A549 (cell line): ENCODE data around the gene SH3PXD2B. TPM values are rescaled to one million over a fixed set of nuclear protein-coding genes. Genes with fewer than 3 reads are reported as not detected.
A peak's percentile ranks its signal among the peaks of the same experiment; 100 is the strongest.

Source experiments
- ATAC-seq, 2 experiments: fragments of 200-7000 bp in 1 of 2; fragments of >200 bp in 1 of 2; cut with Nextera tagmentation in 1 of 2; cut with Tn5 transposase in 1 of 2; 3 replicates each; pipeline versions ENCODE4 v1.8.0 to v1.9.1; 2018 to 2020; ENCODE audit warnings: mild to moderate bottlenecking in 1 of 2, moderate library complexity in 1 of 2
- CTCF ChIA-PET: fragments of 300-600 bp; sonication (Branson Sonifier 250); formaldehyde crosslinking; extraction: SDS; loops from one replicate; lab custom pipeline; 2021; ENCODE audit warnings: antibody characterized with exemption, inconsistent platforms; lab: Yijun Ruan, JAX
- POLR2A ChIA-PET: fragments of 350-600 bp; formaldehyde crosslinking; extraction: SDS; loops from one replicate; lab custom pipeline; 2021; ENCODE audit warnings: antibody characterized with exemption, inconsistent platforms; lab: Yijun Ruan, JAX
- DNase-seq, 2 experiments: peaks; one replicate each; pipeline versions ENCODE4 v3.0.0 to v3.0.0-alpha.2; 2011 to 2016; ENCODE audit warnings: low read depth in 1 of 2, low spot score in 1 of 2
- FAIRE-seq: peaks from 2 replicates; lab custom pipeline; 2011; peaks lifted over from hg19 to GRCh38; lab: Jason Lieb, UNC
- H3K27ac ChIP-seq, 2 experiments: fragments of >200 bp; sonication (Bioruptor Twin); formaldehyde crosslinking; 3 replicates each; pipeline ENCODE4 v1.5.1; 2016 to 2017
- H3K4me1 ChIP-seq: fragments of >200 bp; sonication (Bioruptor Twin); formaldehyde crosslinking; 3 replicates; pipeline ENCODE4 v1.6.1; 2016
- H3K4me2 ChIP-seq: fragments of >200 bp; sonication (Bioruptor Twin); formaldehyde crosslinking; 3 replicates; pipeline ENCODE4 v1.6.1; 2016
- H3K4me3 ChIP-seq: fragments of >200 bp; sonication (Bioruptor Twin); formaldehyde crosslinking; 3 replicates; pipeline ENCODE4 v1.5.1; 2016
- H3K9me3 ChIP-seq: fragments of >200 bp; sonication (Bioruptor Twin); formaldehyde crosslinking; 3 replicates; pipeline ENCODE4 v1.6.1; 2016
- CHD4 ChIP-seq: fragments of 200-600 bp; sonication (generic); IDR thresholded peaks from 2 replicates; pipeline ENCODE4 v1.6.1; 2016; ENCODE audit warnings: antibody characterized with exemption, mild to moderate bottlenecking, borderline replicate concordance
- FOSL2 ChIP-seq, 2 experiments: fragments of 450-650 bp in 1 of 2; fragments of >200 bp in 1 of 2; sonication (Bioruptor Twin) in 1 of 2; formaldehyde crosslinking; IDR thresholded peaks; 2 replicates each; pipeline versions ENCODE4 v1.5.0 to v1.6.1; 2016 to 2020; ENCODE audit warnings: mild to moderate bottlenecking in 1 of 2, moderate library complexity in 1 of 2
- GATA3 ChIP-seq: IDR thresholded peaks from 2 replicates; pipeline ENCODE4 v1.6.1; 2012; ENCODE audit warnings: borderline replicate concordance
- HDAC2 ChIP-seq: fragments of 200-600 bp; sonication (generic); IDR thresholded peaks from 2 replicates; pipeline ENCODE4 v1.6.1; 2016
- KDM1A ChIP-seq: fragments of 200-600 bp; sonication (generic); IDR thresholded peaks from 2 replicates; pipeline ENCODE4 v1.6.1; 2016; ENCODE audit warnings: low read depth, mild to moderate bottlenecking
- MAFK ChIP-seq: fragments of 450-650 bp; IDR thresholded peaks from 2 replicates; pipeline ENCODE4 v1.6.1; 2014; ENCODE audit not compliant: partially characterized antibody
- MAZ ChIP-seq: fragments of 150-350 bp; IDR thresholded peaks from 2 replicates; pipeline ENCODE4 v1.6.1; 2014; ENCODE audit warnings: antibody characterized with exemption, low read depth, low read length, borderline replicate concordance
- NPAS2 ChIP-seq: fragments of 250-450 bp; sonication (Bioruptor Pico); IDR thresholded peaks from 2 replicates; pipeline ENCODE4 v1.8.0; 2022; ENCODE audit warnings: mild to moderate bottlenecking, moderate library complexity, borderline replicate concordance
- NR3C1 ChIP-seq: fragments of >200 bp; sonication (Bioruptor Twin); formaldehyde crosslinking; IDR thresholded peaks from 3 replicates; pipeline ENCODE4 v1.6.1; 2017
- PHF8 ChIP-seq: fragments of 200-600 bp; sonication (generic); IDR thresholded peaks from 2 replicates; pipeline ENCODE4 v1.6.1; 2016; ENCODE audit warnings: low read depth, mild to moderate bottlenecking, antibody characterized with exemption, moderate library complexity, borderline replicate concordance
- POLR2AphosphoS2 ChIP-seq: conservative IDR thresholded peaks from 2 replicates; pipeline ENCODE4 v1.6.1; 2012; ENCODE audit warnings: low read length, improper control_type of control experiment, inconsistent platforms
- RAD21 ChIP-seq, 2 experiments: fragments of >200 bp in 1 of 2; sonication (Bioruptor Twin) in 1 of 2; formaldehyde crosslinking in 1 of 2; IDR thresholded peaks in 1 of 2; conservative IDR thresholded peaks in 1 of 2; 2 replicates in 1 of 2; 3 replicates in 1 of 2; pipeline ENCODE4 v1.6.1; 2012 to 2018; ENCODE audit warnings: inconsistent platforms in 1 of 2
- RARB ChIP-seq: fragments of 250-450 bp; sonication (Bioruptor Pico); IDR thresholded peaks from 2 replicates; pipeline ENCODE4 v1.8.0; 2021; ENCODE audit warnings: mild to moderate bottlenecking, moderate library complexity
- RCOR1 ChIP-seq: fragments of 150-350 bp; IDR thresholded peaks from 2 replicates; pipeline ENCODE4 v1.6.1; 2014; ENCODE audit warnings: antibody characterized with exemption, low read length, low read depth
- RFX5 ChIP-seq: fragments of 450-650 bp; IDR thresholded peaks from 2 replicates; pipeline ENCODE4 v1.7.1; 2014; ENCODE audit warnings: antibody characterized with exemption, mild to moderate bottlenecking, moderate library complexity
- SREBF2 ChIP-seq: fragments of 450-650 bp; IDR thresholded peaks from 2 replicates; pipeline ENCODE4 v1.6.1; 2014; ENCODE audit warnings: mild to moderate bottlenecking, moderate library complexity
- WGBS: methylation state at CpG from one replicate; pipeline ENCODE4 v1.1.6; 2017; ENCODE audit errors: missing lambda C conversion rate; 5-methylcytosine and 5-hydroxymethylcytosine counted together
- polyA plus RNA-seq, 4 experiments: library from polyadenylated mRNA; depleted of rRNA in 3 of 4; stranded (reverse); fragments of >200 nt; fragmentation: RNase III in 1 of 4; extraction: RNeasy Plus Mini Kit Qiagen cat#74134 plus additional on column Dnase treatment in 1 of 4; gene quantifications; 2 replicates in 3 of 4; 3 replicates in 1 of 4; pipeline ENCODE4 v1.2.3, GENCODE V29; 2011 to 2017
- TF ChIP-seq, protein P1 (sequence below): fragments of >200 bp; sonication (Bioruptor Twin); formaldehyde crosslinking; IDR thresholded peaks from 3 replicates; pipeline ENCODE4 v1.6.1; 2016
- TF ChIP-seq, protein P2 (sequence below): IDR thresholded peaks from 2 replicates; pipeline ENCODE4 v1.6.1; 2012; ENCODE audit warnings: low read depth, borderline replicate concordance
- TF ChIP-seq, protein P3 (sequence below): IDR thresholded peaks from 2 replicates; pipeline ENCODE4 v1.6.1; 2012
- TF ChIP-seq, protein P4 (sequence below): fragments of >200 bp; sonication (Bioruptor Twin); formaldehyde crosslinking; IDR thresholded peaks from 3 replicates; pipeline ENCODE4 v1.5.1; 2016
- TF ChIP-seq, protein P5 (sequence below): IDR thresholded peaks from 2 replicates; pipeline ENCODE4 v1.6.1; 2012

SH3PXD2B gene
- polyA plus RNA-seq, 2 of the 4 experiments (the other 2 are of a cell fraction) = 15.1 to 15.5 TPM

DNA sequence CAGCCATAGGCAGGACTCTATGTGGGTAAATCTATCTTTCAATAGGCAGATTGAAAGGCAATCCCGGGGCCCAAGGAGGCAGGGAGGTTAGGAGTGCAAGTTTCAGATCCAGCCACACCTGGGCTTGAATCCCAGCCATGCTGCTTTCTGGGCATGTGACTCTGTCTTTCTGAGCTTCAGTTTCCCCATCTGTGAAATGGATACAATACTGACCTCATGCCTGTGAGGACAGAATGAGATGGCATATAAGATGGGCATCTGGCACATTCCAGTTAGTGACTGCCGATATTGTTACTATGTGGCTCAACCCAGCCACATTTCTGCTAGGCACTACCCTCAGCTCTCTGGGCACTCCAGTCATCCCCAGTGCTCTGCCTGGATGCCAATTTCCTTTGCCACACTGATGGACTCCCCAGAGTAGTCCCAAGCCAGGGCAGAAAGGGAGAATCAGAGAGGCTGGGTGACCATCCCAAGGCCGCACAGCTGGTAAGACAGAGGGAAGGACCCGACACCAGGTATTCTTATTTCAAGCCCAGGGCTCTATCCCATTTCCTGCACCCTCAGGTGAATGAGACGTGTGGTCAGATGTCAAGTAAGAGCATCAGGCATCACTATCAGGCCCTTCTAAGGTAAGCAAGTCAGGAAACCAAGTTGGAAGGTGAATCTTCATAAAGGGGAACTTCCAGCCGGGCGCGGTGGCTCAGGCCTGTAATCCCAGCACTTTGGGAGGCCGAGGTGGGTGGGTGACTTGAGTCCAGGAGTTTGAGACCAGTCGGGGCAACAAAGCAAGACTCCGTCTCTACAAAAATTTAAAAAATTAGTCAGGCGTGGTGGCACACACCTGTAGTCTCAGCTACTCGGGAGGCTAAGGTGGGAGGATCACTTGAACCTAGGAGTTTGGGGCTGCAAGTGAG, 38.7 kb downstream of the SH3PXD2B start:
- Histone ChIP-seq H3K27ac (peak overlapping the region; percentile 37 to 75; a peak in 5 of 6 replicates), H3K4me2 (peak overlapping the region; percentile 55), H3K9me3 (no peaks in the 10 kb centered on the region), H3K4me1 (peaks cover 63% of the 10 kb centered on the region), H3K4me3 (no peak overlapping the region)
- FAIRE-seq (no peak), DNase-seq (no peak), ATAC-seq (no peak)
- TF ChIP-seq NPAS2 (no peak), GATA3 (no peak), FOSL2 (IDR thresholded peaks at IDR 0.05) (no peak), FOSL2 (CRISPR knock-in tag; IDR thresholded peaks at IDR 0.05) (no peak), RAD21 (conservative IDR thresholded peaks at IDR 0.05 in 1 of 2, IDR thresholded peaks at IDR 0.05 in 1 of 2) (no peak), HDAC2 (no peak), MAZ (no peak), NR3C1 (no peak), PHF8 (no peak), KDM1A (no peak), CHD4 (no peak), SREBF2 (no peak), POLR2AphosphoS2 (no peak)
- TF ChIP-seq, protein P1, sequence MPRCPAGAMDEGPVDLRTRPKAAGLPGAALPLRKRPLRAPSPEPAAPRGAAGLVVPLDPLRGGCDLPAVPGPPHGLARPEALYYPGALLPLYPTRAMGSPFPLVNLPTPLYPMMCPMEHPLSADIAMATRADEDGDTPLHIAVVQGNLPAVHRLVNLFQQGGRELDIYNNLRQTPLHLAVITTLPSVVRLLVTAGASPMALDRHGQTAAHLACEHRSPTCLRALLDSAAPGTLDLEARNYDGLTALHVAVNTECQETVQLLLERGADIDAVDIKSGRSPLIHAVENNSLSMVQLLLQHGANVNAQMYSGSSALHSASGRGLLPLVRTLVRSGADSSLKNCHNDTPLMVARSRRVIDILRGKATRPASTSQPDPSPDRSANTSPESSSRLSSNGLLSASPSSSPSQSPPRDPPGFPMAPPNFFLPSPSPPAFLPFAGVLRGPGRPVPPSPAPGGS = no peak
- TF ChIP-seq, protein P2, sequence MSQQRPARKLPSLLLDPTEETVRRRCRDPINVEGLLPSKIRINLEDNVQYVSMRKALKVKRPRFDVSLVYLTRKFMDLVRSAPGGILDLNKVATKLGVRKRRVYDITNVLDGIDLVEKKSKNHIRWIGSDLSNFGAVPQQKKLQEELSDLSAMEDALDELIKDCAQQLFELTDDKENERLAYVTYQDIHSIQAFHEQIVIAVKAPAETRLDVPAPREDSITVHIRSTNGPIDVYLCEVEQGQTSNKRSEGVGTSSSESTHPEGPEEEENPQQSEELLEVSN = no peak
- POLR2A ChIA-PET = interaction anchor here (1.2 kb wide), 1 partner anchor 37 kb away, joined by 4 read pairs; no protein-coding TSS in a partner anchor
- 91% methylated on average over 13 of the region's 13 CpGs for WGBS
- CTCF ChIA-PET = interaction anchor here (2.1 kb wide), 2 partner anchors 11 to 36 kb away, joined by 6 to 11 read pairs; no protein-coding TSS in a partner anchor

DNA sequence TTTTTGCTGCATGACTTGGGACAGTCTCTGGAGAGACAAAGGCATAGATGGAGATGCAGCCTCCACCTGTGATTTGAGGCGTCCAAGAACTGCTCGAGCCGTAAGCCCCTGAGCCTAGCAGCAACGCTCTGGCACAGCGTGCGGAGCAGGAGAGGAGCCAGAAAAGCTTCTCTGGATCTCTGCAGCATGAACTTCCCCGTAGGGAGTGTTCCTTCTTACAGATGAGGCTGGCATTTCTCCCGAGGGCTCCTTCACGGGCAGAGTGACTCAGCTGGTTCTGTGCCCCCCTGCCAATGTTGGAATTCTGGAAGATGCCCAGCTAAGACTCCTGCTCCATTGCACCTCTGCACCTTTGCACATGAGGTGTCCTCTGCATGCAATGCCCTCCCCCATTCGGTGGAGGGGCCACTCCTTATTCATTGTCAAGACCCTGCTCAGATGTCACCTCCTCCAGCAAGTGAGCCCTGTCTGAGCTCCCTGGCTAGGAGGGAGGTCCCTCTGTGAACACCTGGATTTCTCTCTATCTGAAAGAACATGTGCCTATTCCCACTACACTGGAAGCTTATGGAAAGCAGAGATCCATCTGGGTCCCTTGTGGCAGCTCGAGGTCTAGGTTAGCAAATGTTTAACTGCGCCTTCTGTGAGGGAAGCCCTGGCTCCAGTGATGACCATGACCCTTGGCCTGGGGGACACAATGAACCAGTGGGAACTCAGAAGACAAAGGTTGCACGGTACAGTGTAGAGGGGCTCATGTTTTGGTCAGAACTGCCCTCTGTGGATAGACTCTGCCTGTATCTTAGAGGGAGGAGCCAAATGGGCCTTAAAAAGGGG, 39.6 kb downstream of the SH3PXD2B start:
- peaks cover 54% of the 10 kb centered on the region for H3K4me1 ChIP-seq
- peak overlapping the region; percentile 37 to 75; a peak in 5 of 6 replicates for H3K27ac ChIP-seq
- POLR2A ChIA-PET = interaction anchor here (1.2 kb wide), 1 partner anchor 38 kb away, joined by 4 read pairs; no protein-coding TSS in a partner anchor
- ATAC-seq (peak; percentile 28 to 42; a peak in 4 of 6 replicates), DNase-seq (no peak), FAIRE-seq (no peak)
- peak overlapping the region; percentile 55 for H3K4me2 ChIP-seq
- no peak overlapping the region for H3K4me3 ChIP-seq
- WGBS = 55% methylated on average over 13 of the region's 13 CpGs
- CTCF ChIA-PET = interaction anchor here (1.0 to 2.1 kb wide), 4 partner anchors 10 to 36 kb away, joined by 3 to 11 read pairs (median 4); no protein-coding TSS in a partner anchor
- H3K9me3 ChIP-seq = no peaks in the 10 kb centered on the region
- TF ChIP-seq, protein P3, sequence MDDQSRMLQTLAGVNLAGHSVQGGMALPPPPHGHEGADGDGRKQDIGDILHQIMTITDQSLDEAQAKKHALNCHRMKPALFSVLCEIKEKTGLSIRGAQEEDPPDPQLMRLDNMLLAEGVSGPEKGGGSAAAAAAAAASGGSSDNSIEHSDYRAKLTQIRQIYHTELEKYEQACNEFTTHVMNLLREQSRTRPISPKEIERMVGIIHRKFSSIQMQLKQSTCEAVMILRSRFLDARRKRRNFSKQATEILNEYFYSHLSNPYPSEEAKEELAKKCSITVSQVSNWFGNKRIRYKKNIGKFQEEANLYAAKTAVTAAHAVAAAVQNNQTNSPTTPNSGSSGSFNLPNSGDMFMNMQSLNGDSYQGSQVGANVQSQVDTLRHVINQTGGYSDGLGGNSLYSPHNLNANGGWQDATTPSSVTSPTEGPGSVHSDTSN = 0 out of 2 replicates have a peak, but pooled peaks have one; percentile 16
- TF ChIP-seq, protein P4, sequence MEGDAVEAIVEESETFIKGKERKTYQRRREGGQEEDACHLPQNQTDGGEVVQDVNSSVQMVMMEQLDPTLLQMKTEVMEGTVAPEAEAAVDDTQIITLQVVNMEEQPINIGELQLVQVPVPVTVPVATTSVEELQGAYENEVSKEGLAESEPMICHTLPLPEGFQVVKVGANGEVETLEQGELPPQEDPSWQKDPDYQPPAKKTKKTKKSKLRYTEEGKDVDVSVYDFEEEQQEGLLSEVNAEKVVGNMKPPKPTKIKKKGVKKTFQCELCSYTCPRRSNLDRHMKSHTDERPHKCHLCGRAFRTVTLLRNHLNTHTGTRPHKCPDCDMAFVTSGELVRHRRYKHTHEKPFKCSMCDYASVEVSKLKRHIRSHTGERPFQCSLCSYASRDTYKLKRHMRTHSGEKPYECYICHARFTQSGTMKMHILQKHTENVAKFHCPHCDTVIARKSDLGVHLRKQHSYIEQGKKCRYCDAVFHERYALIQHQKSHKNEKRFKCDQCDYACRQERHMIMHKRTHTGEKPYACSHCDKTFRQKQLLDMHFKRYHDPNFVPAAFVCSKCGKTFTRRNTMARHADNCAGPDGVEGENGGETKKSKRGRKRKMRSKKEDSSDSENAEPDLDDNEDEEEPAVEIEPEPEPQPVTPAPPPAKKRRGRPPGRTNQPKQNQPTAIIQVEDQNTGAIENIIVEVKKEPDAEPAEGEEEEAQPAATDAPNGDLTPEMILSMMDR = no peak
- TF ChIP-seq, protein P5, sequence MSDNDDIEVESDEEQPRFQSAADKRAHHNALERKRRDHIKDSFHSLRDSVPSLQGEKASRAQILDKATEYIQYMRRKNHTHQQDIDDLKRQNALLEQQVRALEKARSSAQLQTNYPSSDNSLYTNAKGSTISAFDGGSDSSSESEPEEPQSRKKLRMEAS = 0 out of 2 replicates have a peak, but pooled peaks have one; percentile 32
- TF ChIP-seq NR3C1 (no peak), RCOR1 (no peak), RFX5 (no peak), MAFK (peak; percentile 23), RARB (no peak)
